C4-2B (cell line): Measurements from ENCODE around the gene SMG6.

ENCODE experiments used
- ZFX ChIP-seq: fragments of 450-650 bp; IDR thresholded peaks from 2 replicates; pipeline ENCODE4 v1.6.1; 2017
- TF ChIP-seq, protein P1 (sequence below): fragments of 450-650 bp; conservative IDR thresholded peaks from 2 replicates; pipeline ENCODE4 v1.5.1; 2017; ENCODE audit warnings: mild to moderate bottlenecking

DNA sequence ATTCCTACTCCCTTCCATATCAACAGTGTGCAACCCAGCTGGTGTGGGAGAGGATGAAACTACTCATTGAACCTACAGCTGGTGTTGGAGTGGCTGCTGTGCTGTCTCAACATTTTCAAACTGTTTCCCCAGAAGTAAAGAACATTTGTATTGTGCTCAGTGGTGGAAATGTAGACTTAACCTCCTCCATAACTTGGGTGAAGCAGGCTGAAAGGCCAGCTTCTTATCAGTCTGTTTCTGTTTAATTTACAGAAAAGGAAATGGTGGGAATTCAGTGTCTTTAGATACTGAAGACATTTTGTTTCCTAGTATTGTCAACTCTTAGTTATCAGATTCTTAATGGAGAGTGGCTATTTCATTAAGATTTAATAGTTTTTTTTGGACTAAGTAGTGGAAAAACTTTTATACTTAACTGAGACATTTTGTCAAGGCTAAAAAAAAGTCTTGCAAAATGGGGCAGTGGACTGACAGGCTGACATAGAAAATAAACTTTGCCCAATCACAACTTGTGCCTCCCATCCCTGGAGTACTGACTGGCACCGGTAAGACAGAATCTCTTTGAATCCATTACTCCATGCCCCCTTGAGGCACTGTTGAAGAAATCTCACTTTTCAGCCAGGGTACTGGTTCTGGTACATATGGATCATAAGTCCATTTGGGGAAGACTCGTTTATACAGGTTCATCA is 20.2 kb upstream of the SMG6 start:
- TF ChIP-seq, protein P1, sequence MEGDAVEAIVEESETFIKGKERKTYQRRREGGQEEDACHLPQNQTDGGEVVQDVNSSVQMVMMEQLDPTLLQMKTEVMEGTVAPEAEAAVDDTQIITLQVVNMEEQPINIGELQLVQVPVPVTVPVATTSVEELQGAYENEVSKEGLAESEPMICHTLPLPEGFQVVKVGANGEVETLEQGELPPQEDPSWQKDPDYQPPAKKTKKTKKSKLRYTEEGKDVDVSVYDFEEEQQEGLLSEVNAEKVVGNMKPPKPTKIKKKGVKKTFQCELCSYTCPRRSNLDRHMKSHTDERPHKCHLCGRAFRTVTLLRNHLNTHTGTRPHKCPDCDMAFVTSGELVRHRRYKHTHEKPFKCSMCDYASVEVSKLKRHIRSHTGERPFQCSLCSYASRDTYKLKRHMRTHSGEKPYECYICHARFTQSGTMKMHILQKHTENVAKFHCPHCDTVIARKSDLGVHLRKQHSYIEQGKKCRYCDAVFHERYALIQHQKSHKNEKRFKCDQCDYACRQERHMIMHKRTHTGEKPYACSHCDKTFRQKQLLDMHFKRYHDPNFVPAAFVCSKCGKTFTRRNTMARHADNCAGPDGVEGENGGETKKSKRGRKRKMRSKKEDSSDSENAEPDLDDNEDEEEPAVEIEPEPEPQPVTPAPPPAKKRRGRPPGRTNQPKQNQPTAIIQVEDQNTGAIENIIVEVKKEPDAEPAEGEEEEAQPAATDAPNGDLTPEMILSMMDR, result no peak
- no peak for TF ChIP-seq ZFX
